Right lobe of liver (tissue), 4 donors: ENCODE results near the gene C20orf144.

Experiments used
- CTCF ChIP-seq, 4 donors: fragments of 200-600 bp in 3 of 4; fragments of 450-650 bp in 1 of 4; IDR thresholded peaks; one replicate each; pipeline versions ENCODE4 v1.5.1 to v1.8.0; 2016 to 2022; ENCODE audit warnings: antibody characterized with exemption in 4 of 4, mild to moderate bottlenecking in 2 of 4
- POLR2A ChIP-seq: fragments of 450-650 bp; IDR thresholded peaks from one replicate; pipeline ENCODE4 v1.6.1; 2017; ENCODE audit warnings: antibody characterized with exemption, mild to moderate bottlenecking
- donor health status: DM: no; HTN: no; CAD: no.
- donor health status: DM: no; HTN: no; CAD: no.
- donor health status: DM: no; HTN: yes; CAD: no.

GRCh38 chr20:33686984-33687366 is 24.8 kb downstream of the C20orf144 start:
- TF ChIP-seq CTCF (IDR thresholded peaks at IDR 0.05) (no peak), POLR2A (no peak)
